SK-N-SH (cell line): ENCODE data around the gene M6PR. TPM values are rescaled to one million over a fixed set of nuclear protein-coding genes. Genes with fewer than 3 reads are reported as not detected.
"Not testable (repeated sequence)": the region's sequence is repeated elsewhere in the genome, so short reads cannot be mapped to it uniquely, and the experiment has no call there.

Source experiments
- CTCF ChIA-PET: fragments of 300-600, 350-600 bp; formaldehyde crosslinking; extraction: SDS; loops from one replicate; lab custom pipeline; 2021; lab: Yijun Ruan, JAX
- POLR2A ChIA-PET: fragments of 350-600 bp; sonication (Branson Sonifier 250); formaldehyde crosslinking; extraction: SDS; loops from one replicate; lab custom pipeline; 2020; ENCODE audit warnings: antibody characterized with exemption, inconsistent platforms; lab: Yijun Ruan, JAX
- DNase-seq: peaks from one replicate; pipeline ENCODE4 v3.0.0; 2012
- H2AFZ ChIP-seq: fragments of 200-600 bp; sonication (generic); 2 replicates; pipeline ENCODE4 v1.8.1; 2016; ENCODE audit warnings: antibody characterized with exemption, mild to moderate bottlenecking, low read depth
- H3F3A ChIP-seq: fragments of 200-600 bp; sonication (generic); replicated peaks from 2 replicates; pipeline ENCODE3; 2016; ENCODE audit warnings: antibody characterized with exemption, mild to moderate bottlenecking; ENCODE audit not compliant: insufficient read depth
- H3K27ac ChIP-seq, 2 experiments: fragments of 200-500 bp in 1 of 2; fragments of 200-600 bp in 1 of 2; sonication (Bioruptor generic) in 1 of 2; sonication (generic), shearing (Covaris generic) in 1 of 2; 2 replicates each; pipeline versions ENCODE4 v1.5.1 to v1.6.1; 2014 to 2016; ENCODE audit warnings: low read depth in 2 of 2, inconsistent platforms in 1 of 2, low read length in 1 of 2, mild to moderate bottlenecking in 1 of 2, mixed read lengths in 1 of 2
- H3K27me3 ChIP-seq: fragments of 200-600 bp; sonication (generic), shearing (Covaris generic); 2 replicates; pipeline ENCODE4 v1.6.1; 2016; ENCODE audit warnings: mixed run types; ENCODE audit not compliant: insufficient read depth
- H3K36me3 ChIP-seq, 2 experiments: fragments of 200-500 bp in 1 of 2; fragments of 200-600 bp in 1 of 2; sonication (Bioruptor generic) in 1 of 2; sonication (generic) in 1 of 2; replicated peaks in 1 of 2; 2 replicates each; pipeline versions ENCODE3 to v1.5.1; 2014 to 2016; ENCODE audit warnings: low read length in 1 of 2, mild to moderate bottlenecking in 1 of 2; ENCODE audit not compliant: insufficient read depth in 2 of 2, control insufficient read depth in 1 of 2
- H3K4me1 ChIP-seq, 2 experiments: fragments of 200-500 bp in 1 of 2; fragments of 200-600 bp in 1 of 2; sonication (Bioruptor generic) in 1 of 2; sonication (generic), shearing (Covaris generic) in 1 of 2; 2 replicates each; pipeline versions ENCODE4 v1.5.1 to v1.6.1; 2014 to 2016; ENCODE audit warnings: low read depth in 1 of 2, low read length in 1 of 2, mixed run types in 1 of 2; ENCODE audit not compliant: insufficient read depth in 2 of 2, control insufficient read depth in 1 of 2
- H3K4me2 ChIP-seq: fragments of 200-600 bp; sonication (generic), shearing (Covaris generic); 2 replicates; pipeline ENCODE4 v1.6.1; 2017; ENCODE audit warnings: mixed run types
- H3K4me3 ChIP-seq, 2 experiments: fragments of 200-500 bp in 1 of 2; fragments of 200-600 bp in 1 of 2; sonication (Bioruptor generic) in 1 of 2; sonication (generic), shearing (Covaris generic) in 1 of 2; 2 replicates each; pipeline versions ENCODE4 v1.5.1 to v1.8.1; 2014 to 2016; ENCODE audit warnings: low read depth in 2 of 2, inconsistent platforms in 1 of 2, low read length in 1 of 2, mild to moderate bottlenecking in 1 of 2, mixed read lengths in 1 of 2, moderate library complexity in 1 of 2
- H3K79me2 ChIP-seq: fragments of 200-600 bp; sonication (generic); 2 replicates; pipeline ENCODE4 v1.8.1; 2017; ENCODE audit warnings: mild to moderate bottlenecking; ENCODE audit not compliant: insufficient read depth
- H3K9ac ChIP-seq: fragments of 200-600 bp; sonication (generic); 2 replicates; pipeline ENCODE4 v1.6.1; 2017; ENCODE audit warnings: mixed run types
- H3K9me2 ChIP-seq: fragments of 200-600 bp; sonication (generic); 2 replicates; pipeline ENCODE4 v1.6.1; 2017; ENCODE audit warnings: mixed run types
- H3K9me3 ChIP-seq: fragments of 200-600 bp; sonication (generic); 2 replicates; pipeline ENCODE4 v1.6.1; 2017; ENCODE audit warnings: mixed run types, mild to moderate bottlenecking, moderate library complexity
- H4K20me1 ChIP-seq: fragments of 200-600 bp; sonication (generic); 2 replicates; pipeline ENCODE4 v1.6.1; 2017; ENCODE audit warnings: mild to moderate bottlenecking, mixed run types; ENCODE audit not compliant: insufficient read depth
- ELF1 ChIP-seq: IDR thresholded peaks from 2 replicates; pipeline ENCODE4 v1.4.0; 2012
- EP300 ChIP-seq, 2 experiments: IDR thresholded peaks; 2 replicates each; pipeline versions ENCODE4 v1.4.0 to v1.6.1; 2012; ENCODE audit warnings: borderline replicate concordance in 1 of 2, low read depth in 1 of 2, low read length in 1 of 2
- EZH2phosphoT487 ChIP-seq: fragments of 200-600 bp; sonication (generic); IDR thresholded peaks from 2 replicates; pipeline ENCODE4 v1.6.1; 2017; ENCODE audit warnings: low read depth, mixed run types, mild to moderate bottlenecking, antibody characterized with exemption, moderate library complexity, borderline replicate concordance
- FOXM1 ChIP-seq: IDR thresholded peaks from 2 replicates; pipeline ENCODE4 v1.4.0; 2012; ENCODE audit warnings: low read depth, mild to moderate bottlenecking
- GABPA ChIP-seq: IDR thresholded peaks from 2 replicates; pipeline ENCODE4 v1.4.0; 2012; ENCODE audit warnings: low read depth, mild to moderate bottlenecking
- NRF1 ChIP-seq: IDR thresholded peaks from 2 replicates; pipeline ENCODE4 v1.6.1; 2012; ENCODE audit warnings: low read depth, mild to moderate bottlenecking, low read length
- RAD21 ChIP-seq: IDR thresholded peaks from 2 replicates; pipeline ENCODE4 v1.6.1; 2012; ENCODE audit warnings: mild to moderate bottlenecking, low read length
- SMC3 ChIP-seq: IDR thresholded peaks from 2 replicates; pipeline ENCODE4 v1.6.1; 2012; ENCODE audit warnings: low read depth, low read length, improper control_type of control experiment
- TAF1 ChIP-seq: IDR thresholded peaks from 2 replicates; pipeline ENCODE4 v1.6.1; 2012; ENCODE audit warnings: low read depth, mild to moderate bottlenecking, low read length, moderate library complexity, borderline replicate concordance
- TCF12 ChIP-seq: IDR thresholded peaks from 2 replicates; pipeline ENCODE4 v1.4.0; 2012
- WGBS: methylation state at CpG from one replicate; pipeline ENCODE4 v1.1.6; 2017; ENCODE audit warnings: low lambda C conversion rate; 5-methylcytosine and 5-hydroxymethylcytosine counted together
- polyA plus RNA-seq, 3 experiments: library from polyadenylated mRNA; depleted of rRNA; stranded (reverse); fragments of >200 nt; gene quantifications; 2 replicates each; pipeline ENCODE4 v1.2.3, GENCODE V29; 2012
- TF ChIP-seq, protein P1 (sequence below): fragments of 200-600 bp; sonication (generic); IDR thresholded peaks from 2 replicates; pipeline ENCODE4 v1.6.1; 2017; ENCODE audit warnings: antibody characterized with exemption, mild to moderate bottlenecking, moderate library complexity
- TF ChIP-seq, protein P2 (sequence below): IDR thresholded peaks from 2 replicates; pipeline ENCODE4; 2012

The M6PR gene
- polyA plus RNA-seq, 1 of the 3 experiments (the other 2 are of a cell fraction) = 132 TPM

DNA sequence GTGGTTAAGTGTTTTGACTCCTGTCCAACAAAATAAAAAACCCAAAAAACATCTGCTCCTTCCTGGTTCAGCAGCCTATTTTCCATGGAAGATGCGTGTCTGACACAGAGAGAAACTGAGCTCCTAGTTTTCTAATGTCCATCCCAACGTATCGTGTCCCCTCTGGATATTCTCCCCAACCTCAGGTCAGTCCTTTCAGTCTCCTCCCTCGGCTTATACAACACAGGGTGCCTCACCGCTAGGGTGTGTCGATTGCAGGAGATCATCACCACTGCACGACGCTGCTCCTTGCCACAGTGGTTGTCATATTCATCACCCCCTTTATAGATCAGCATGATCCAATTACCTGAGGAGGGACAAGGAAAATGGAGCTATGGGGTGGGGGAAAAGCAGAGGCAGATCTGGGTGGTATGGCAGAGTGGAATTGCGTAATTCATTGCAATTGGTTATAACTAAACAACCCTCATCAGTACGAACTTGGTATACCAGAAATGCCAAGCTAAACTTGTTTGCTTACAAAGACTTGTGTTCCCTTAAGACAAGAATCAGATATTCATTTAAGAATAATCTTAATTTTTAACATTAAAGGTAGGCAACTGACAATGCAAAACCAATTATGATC is 5.8 kb downstream of the M6PR start (continued):
- TF ChIP-seq ELF1 = no peak
- TF ChIP-seq GABPA = no peak
- no peak for TF ChIP-seq SMC3
- no peak for TF ChIP-seq FOXM1
- no peak for TF ChIP-seq TCF12

DNA sequence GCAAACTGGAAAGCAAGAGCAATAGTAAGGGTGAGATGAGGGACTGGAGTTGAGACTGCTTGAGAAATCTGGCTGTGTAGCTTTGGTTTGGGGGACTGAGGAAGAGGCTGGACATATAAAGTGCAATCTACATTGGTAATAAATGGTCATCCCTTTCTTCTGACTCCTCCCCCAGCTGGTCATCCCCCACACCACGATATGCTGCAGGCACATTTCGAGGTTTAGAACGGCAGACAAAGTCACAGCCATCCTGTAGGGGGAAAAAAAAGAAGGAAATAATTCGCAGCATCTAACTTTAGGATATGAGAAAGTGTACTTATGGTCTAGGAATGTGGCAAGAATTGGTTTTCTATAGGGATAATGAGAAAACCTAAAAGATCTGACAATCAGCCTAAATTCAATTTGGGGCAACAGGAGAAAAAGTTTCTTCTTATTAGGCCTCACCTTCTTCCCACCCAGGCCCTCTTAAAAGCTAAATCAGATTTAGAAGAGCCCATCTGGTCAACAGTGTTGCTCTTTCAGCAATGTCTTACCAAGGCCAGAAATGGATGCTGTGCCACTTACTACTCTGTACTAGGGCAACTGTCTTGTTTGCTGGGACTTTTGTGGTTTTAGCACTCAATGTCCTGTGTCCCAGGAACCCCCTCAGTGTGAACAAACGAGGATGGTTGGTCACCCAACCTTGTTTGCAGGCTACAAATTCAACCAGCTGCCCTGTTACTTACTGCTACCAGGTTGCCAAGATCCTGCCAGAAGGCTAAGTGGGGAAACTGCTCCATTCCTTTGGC is 7.6 kb downstream of the M6PR start:
- 88% methylated on average over 5 of the region's 5 CpGs for WGBS
- H2AFZ ChIP-seq = no peak overlapping the region

DNA sequence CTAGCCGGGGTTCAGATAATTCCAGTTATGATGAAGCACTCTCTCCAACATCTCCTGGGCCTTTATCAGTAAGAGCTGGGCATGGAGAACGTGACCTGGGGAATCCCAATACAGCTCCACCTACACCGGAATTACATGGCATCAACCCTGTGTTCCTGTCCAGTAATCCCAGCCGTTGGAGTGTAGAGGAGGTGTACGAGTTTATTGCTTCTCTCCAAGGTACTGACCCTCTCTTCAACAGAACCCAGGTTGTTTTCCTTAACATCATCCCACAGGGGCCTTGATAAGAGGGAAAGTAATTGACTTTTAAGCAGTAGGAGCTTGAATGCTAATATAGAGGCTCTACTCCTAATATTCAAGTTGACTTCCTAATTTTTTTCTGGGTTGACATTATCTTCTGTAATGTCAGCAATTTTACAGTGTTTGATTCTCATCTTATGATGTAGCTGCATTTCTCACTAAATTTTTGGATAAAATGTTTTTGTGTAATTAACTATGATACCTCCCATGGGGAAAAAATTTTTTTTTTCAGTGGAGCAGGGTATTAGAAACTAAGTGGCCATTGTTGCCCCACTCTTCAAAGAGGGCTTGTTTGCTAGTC is 11.5 kb downstream of the M6PR start:
- DNase-seq, H3K9ac ChIP-seq, H3F3A ChIP-seq, H3K4me2 ChIP-seq, H2AFZ ChIP-seq, POLR2A ChIA-PET, H3K9me3 ChIP-seq, H3K4me1 ChIP-seq, H3K79me2 ChIP-seq, H3K9me2 ChIP-seq, H3K27me3 ChIP-seq, H3K27ac ChIP-seq, H4K20me1 ChIP-seq, H3K4me3 ChIP-seq: not testable (repeated sequence)
- CTCF ChIA-PET = interaction anchor here (0.7 to 1.4 kb wide), 4 partner anchors 12 to 284 kb away, joined by 3 to 4 read pairs (median 3); partner anchors contain the start of gene M6PR
- peaks cover 26 to 51% of the 10 kb centered on the region in 2 experiments for H3K36me3 ChIP-seq
- 96% methylated on average over 3 of the region's 5 CpGs for WGBS

More for the DNA sequence above, 7.6 kb downstream of the M6PR start:
- no peaks in the 10 kb centered on the region; a peak in 1 of 4 replicates for H3K4me1 ChIP-seq
- ChIA-PET CTCF (no interaction called here), POLR2A (no interaction called here)
- peaks cover 8% of the 10 kb centered on the region; the same call in 1 of the 2 replicates for H4K20me1 ChIP-seq
- H3K27ac ChIP-seq = no peak overlapping the region; a peak in 1 of 4 replicates
- H3K27me3 ChIP-seq = no peaks in the 10 kb centered on the region
- no peaks in the 10 kb centered on the region for H3K9me2 ChIP-seq
- peaks cover 52 to 64% of the 10 kb centered on the region in 2 experiments for H3K36me3 ChIP-seq
- no peak overlapping the region for H3K9ac ChIP-seq
- no peak for DNase-seq
- H3K4me3 ChIP-seq = no peak overlapping the region
- H3K79me2 ChIP-seq = peaks cover 23% of the 10 kb centered on the region; the same call in 1 of the 2 replicates
- peaks cover 7% of the 10 kb centered on the region for H3F3A ChIP-seq
- H3K9me3 ChIP-seq = no peaks in the 10 kb centered on the region
- TF ChIP-seq RAD21 = no peak
- TF ChIP-seq, all 33 proteins: peak for 0
- H3K4me2 ChIP-seq = no peak overlapping the region

DNA sequence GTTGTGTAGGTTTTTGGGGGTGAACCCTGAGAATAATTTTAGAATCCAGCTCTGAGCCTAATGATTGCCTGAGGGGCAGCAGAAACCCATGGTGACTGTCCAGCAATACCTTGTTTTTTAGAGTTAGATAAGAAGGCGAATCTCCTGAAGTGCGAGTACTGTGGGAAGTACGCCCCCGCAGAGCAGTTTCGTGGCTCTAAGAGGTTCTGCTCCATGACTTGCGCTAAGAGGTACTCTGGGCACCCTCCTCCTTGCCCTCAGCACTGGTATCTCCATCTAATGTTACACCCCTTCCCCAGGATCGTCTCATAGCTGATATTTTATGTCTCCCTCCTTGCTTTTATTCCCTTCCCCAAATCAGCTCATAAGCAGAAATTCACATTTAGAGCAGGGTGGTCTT is 12.7 kb downstream of the M6PR start:
- Histone ChIP-seq H3K9me2 (no peaks in the 10 kb centered on the region), H2AFZ (no peak overlapping the region), H3K4me3 (no peak overlapping the region), H3K9me3 (no peaks in the 10 kb centered on the region), H3K79me2 (no peaks in the 10 kb centered on the region), H4K20me1 (no peaks in the 10 kb centered on the region), H3K4me1 (no peaks in the 10 kb centered on the region), H3F3A (no peaks in the 10 kb centered on the region), H3K4me2 (no peak overlapping the region), H3K27ac (no peak overlapping the region), H3K9ac (no peak overlapping the region), H3K27me3 (no peaks in the 10 kb centered on the region), H3K36me3 (peaks cover 14 to 49% of the 10 kb centered on the region in 2 experiments)
- DNase-seq = no peak
- TF ChIP-seq EZH2phosphoT487 = no peak
- TF ChIP-seq EP300 (IDR thresholded peaks at IDR 0.05; ENCODE audit: borderline replicate concordance in 1 of 2, low read depth in 1 of 2, low read length in 1 of 2) = no peak
- TF ChIP-seq, protein P1, sequence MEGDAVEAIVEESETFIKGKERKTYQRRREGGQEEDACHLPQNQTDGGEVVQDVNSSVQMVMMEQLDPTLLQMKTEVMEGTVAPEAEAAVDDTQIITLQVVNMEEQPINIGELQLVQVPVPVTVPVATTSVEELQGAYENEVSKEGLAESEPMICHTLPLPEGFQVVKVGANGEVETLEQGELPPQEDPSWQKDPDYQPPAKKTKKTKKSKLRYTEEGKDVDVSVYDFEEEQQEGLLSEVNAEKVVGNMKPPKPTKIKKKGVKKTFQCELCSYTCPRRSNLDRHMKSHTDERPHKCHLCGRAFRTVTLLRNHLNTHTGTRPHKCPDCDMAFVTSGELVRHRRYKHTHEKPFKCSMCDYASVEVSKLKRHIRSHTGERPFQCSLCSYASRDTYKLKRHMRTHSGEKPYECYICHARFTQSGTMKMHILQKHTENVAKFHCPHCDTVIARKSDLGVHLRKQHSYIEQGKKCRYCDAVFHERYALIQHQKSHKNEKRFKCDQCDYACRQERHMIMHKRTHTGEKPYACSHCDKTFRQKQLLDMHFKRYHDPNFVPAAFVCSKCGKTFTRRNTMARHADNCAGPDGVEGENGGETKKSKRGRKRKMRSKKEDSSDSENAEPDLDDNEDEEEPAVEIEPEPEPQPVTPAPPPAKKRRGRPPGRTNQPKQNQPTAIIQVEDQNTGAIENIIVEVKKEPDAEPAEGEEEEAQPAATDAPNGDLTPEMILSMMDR = no peak
- TF ChIP-seq SMC3 = no peak
- no peak for TF ChIP-seq TAF1
- TF ChIP-seq, protein P2, sequence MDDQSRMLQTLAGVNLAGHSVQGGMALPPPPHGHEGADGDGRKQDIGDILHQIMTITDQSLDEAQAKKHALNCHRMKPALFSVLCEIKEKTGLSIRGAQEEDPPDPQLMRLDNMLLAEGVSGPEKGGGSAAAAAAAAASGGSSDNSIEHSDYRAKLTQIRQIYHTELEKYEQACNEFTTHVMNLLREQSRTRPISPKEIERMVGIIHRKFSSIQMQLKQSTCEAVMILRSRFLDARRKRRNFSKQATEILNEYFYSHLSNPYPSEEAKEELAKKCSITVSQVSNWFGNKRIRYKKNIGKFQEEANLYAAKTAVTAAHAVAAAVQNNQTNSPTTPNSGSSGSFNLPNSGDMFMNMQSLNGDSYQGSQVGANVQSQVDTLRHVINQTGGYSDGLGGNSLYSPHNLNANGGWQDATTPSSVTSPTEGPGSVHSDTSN = no peak
- no peak for TF ChIP-seq NRF1
- CTCF ChIA-PET = no interaction called here
- 92% methylated on average over 6 of the region's 7 CpGs for WGBS
- POLR2A ChIA-PET = no interaction called here
